Mucosa of stomach (tissue), 1 donor: Measurements from ENCODE around the gene ANKRD31.
"Not testable (repeated sequence)": the region's sequence is repeated elsewhere in the genome, so short reads cannot be mapped to it uniquely, and the experiment has no call there.

ENCODE experiments used
- H3K27me3 ChIP-seq: one replicate; pipeline ENCODE4 v1.7.0; 2013; ENCODE audit warnings: mild to moderate bottlenecking, low read length; ENCODE audit not compliant: control insufficient read depth, insufficient read depth
- H3K36me3 ChIP-seq: one replicate; pipeline ENCODE4 v1.7.0; 2013; ENCODE audit warnings: low read length; ENCODE audit not compliant: control insufficient read depth, insufficient read depth
- H3K4me1 ChIP-seq: one replicate; pipeline ENCODE4 v1.7.0; 2013; ENCODE audit warnings: mild to moderate bottlenecking, low read length; ENCODE audit not compliant: control insufficient read depth, insufficient read depth
- H3K4me3 ChIP-seq: one replicate; pipeline ENCODE4 v1.7.0; 2013; ENCODE audit warnings: low read length
- H3K9ac ChIP-seq: one replicate; pipeline ENCODE4 v1.7.0; 2013; ENCODE audit warnings: mild to moderate bottlenecking, low read length, moderate library complexity
- H3K9me3 ChIP-seq: one replicate; pipeline ENCODE4 v1.7.0; 2013; ENCODE audit warnings: mild to moderate bottlenecking, low read length, moderate library complexity; ENCODE audit not compliant: control insufficient read depth
- donor health status: Pancreatic carcinoma.

ANKRD31 gene

DNA sequence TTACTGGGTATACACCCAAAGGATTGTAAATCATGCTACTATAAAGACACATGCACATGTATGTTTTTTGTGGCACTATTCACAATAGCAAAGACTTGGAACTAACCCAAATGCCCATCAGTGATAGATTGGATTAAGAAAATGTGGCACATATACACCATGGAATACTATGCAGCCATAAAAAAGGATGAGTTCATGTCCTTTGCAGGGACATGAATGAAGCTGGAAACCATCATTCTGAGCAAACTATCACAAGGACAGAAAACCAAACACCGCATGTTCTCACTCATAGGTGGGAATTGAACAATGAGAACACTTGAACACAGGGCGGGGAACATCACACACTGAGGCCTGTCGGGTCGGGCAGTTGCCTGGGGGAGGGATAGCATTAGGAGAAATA is 61.8 kb downstream of the ANKRD31 start:
- not testable (repeated sequence) for H3K9ac ChIP-seq, H3K4me1 ChIP-seq, H3K27me3 ChIP-seq, H3K36me3 ChIP-seq, H3K4me3 ChIP-seq, H3K9me3 ChIP-seq

DNA sequence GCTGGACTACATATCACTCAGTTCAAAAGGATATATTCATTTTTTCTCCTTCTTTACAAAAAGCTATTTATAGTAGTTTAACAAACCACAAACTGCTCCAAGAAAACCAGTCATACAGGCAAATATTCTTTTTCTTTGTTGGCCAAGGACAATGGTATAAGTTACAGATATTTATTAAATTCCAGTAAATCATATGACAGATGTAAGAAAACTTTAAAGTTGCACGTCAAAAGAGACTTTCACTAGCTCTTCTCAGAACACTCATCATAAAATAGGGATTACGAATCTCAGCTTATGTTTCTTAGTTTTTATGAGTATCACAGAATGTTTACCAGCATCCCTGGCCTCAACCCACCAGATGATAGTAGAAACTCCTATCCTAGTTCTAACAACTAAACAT is 67.2 kb downstream of the ANKRD31 start:
- Histone ChIP-seq H3K36me3 (no peaks in the 10 kb centered on the region), H3K9me3 (no peaks in the 10 kb centered on the region), H3K4me1 (no peaks in the 10 kb centered on the region), H3K27me3 (no peaks in the 10 kb centered on the region), H3K9ac (no peak overlapping the region), H3K4me3 (no peak overlapping the region)

DNA sequence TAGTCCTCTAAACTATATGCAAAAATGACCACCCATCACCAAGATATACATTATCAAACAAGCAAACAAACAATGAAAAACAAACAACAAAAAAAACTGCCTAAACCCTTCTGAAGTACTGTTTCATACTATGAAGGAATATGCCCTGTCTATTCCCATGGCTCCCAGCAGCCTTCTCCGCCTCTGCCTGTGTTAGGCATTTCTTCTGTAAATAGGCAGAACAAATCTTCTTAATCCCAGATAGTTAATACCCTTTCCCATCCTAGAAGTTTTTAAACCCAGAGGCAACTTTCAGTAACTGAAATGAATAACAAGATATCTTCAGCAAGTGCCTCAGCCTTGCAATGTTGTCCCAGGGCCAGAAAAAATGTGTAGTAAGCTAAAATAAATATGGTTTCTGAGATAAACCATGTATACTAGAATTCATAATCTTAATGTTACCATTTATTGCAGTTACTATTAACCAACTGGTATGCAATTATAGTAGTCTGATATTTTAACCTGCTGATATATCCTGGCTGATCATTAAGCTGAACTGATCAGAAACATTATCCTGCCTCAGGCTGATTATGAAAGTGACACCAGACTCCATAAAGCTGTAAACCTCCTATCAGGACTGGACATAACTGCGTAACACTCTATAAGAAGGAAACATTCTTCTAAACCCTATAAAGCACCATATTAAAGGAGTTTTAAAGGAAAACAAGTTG is 68.5 kb downstream of the ANKRD31 start:
- Histone ChIP-seq H3K27me3 (no peaks in the 10 kb centered on the region), H3K9ac (no peak overlapping the region), H3K9me3 (no peaks in the 10 kb centered on the region), H3K36me3 (no peaks in the 10 kb centered on the region), H3K4me1 (no peaks in the 10 kb centered on the region), H3K4me3 (no peak overlapping the region)

DNA sequence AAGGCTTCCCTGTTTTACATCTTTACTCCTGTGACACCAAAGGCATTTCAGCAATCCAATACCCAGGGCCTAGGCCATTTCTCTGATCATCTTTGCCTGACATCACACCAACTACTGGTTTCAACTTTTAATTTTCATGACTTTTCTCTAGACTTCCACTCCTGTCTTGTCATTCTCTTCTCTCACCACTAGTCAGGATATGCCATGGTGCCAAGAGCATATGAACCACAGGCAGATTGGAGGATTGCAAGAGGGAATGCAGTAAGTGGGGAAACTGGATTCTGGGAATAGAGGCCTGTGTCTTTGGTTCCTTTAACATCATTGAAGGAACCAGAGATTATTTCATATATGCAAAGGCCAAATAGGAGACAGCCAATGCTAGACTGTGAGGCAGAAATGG is 69.3 kb downstream of the ANKRD31 start:
- Histone ChIP-seq H3K27me3 (no peaks in the 10 kb centered on the region), H3K9ac (no peak overlapping the region), H3K4me1 (no peaks in the 10 kb centered on the region), H3K9me3 (no peaks in the 10 kb centered on the region), H3K4me3 (no peak overlapping the region), H3K36me3 (no peaks in the 10 kb centered on the region)

DNA sequence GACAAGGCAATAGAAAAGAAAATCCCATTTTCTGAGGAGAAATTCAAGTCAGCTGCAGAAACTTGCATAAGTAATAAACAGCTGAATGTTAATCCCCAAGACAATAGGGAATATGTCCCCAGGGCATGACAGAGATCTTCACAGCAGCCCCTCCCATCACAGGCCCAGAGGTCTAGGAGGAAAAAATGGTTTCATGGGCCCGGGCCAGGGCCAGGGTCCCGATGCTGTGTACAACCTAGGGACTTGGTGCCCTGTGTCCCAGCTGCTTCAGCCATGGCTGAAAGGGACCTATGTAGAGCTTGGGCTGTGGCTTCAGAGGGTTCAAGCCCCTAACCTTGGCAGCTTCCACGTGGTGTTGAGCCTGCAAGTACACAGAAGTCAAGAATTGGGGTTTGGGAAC is 75.2 kb downstream of the ANKRD31 start:
- H3K9ac ChIP-seq, H3K4me3 ChIP-seq, H3K9me3 ChIP-seq, H3K36me3 ChIP-seq, H3K27me3 ChIP-seq, H3K4me1 ChIP-seq: not testable (repeated sequence)

DNA sequence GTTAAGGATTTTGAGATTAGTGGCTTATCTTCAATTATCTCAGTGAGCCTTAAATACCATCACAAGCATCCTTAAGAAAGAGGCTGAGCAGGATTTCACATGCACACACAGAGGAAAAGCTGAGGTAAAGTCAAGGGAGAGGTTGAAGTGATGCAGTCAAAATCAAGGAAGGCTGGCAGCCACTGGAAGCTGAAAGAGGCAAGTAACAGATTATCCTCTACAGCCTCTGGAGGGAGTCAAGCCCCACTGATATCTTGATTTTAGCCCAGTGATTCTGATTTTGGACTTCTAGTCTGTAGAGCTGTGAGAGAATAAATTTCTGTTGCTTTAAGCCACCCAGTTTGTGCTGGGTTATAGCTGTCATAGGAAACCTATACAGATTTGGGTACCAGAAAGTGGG is 80.1 kb downstream of the ANKRD31 start:
- Histone ChIP-seq H3K4me1 (peaks cover 16% of the 10 kb centered on the region), H3K4me3 (no peak overlapping the region), H3K27me3 (no peaks in the 10 kb centered on the region), H3K9me3 (no peaks in the 10 kb centered on the region), H3K9ac (no peak overlapping the region), H3K36me3 (no peaks in the 10 kb centered on the region)

DNA sequence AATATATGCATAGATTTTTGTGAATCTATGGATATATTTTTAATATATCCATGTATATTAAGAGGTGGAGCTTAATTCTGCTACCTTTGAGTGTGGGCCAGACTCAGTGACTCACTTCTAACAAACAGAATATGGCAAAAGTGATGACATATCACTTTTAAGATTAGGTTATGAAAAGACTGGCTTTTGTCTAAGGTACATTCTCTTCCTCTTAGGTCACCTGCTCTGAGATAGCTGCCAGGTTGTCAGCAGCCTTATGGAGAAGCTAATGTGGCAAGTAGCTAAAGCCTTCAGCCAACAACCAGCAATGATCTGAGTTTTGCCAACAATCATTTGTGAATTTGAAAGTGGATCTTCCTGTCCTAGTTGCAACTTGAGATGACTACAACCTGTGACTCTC is 83.8 kb downstream of the ANKRD31 start:
- H3K4me3 ChIP-seq, result no peak overlapping the region
- no peak overlapping the region for H3K9ac ChIP-seq
- no peaks in the 10 kb centered on the region for H3K27me3 ChIP-seq
- H3K36me3 ChIP-seq, result no peaks in the 10 kb centered on the region
- no peaks in the 10 kb centered on the region for H3K9me3 ChIP-seq
- H3K4me1 ChIP-seq, result peaks cover 19% of the 10 kb centered on the region

DNA sequence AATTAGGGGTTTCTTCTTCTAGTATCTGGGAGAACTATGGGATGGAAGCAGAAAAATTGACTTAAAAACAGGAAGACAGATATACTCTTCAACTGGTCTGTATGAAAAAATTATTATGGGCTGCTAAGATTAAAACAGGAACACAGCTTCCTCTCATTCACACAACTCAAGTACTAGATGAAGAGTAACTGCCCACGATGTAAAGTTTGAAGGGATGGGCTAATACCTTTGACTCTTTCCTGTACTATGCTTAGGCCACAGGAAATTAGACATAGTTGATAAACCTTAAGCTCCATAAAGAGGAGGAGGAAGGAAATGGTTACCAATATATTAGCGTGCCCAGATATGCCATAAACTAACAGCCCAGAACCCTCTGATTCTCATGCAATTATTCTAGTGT is 88.6 kb downstream of the ANKRD31 start:
- H3K9me3 ChIP-seq, result no peaks in the 10 kb centered on the region
- H3K4me1 ChIP-seq, result peaks cover 15% of the 10 kb centered on the region
- H3K4me3 ChIP-seq, result no peak overlapping the region
- H3K36me3 ChIP-seq, result no peaks in the 10 kb centered on the region
- no peaks in the 10 kb centered on the region for H3K27me3 ChIP-seq
- no peak overlapping the region for H3K9ac ChIP-seq

DNA sequence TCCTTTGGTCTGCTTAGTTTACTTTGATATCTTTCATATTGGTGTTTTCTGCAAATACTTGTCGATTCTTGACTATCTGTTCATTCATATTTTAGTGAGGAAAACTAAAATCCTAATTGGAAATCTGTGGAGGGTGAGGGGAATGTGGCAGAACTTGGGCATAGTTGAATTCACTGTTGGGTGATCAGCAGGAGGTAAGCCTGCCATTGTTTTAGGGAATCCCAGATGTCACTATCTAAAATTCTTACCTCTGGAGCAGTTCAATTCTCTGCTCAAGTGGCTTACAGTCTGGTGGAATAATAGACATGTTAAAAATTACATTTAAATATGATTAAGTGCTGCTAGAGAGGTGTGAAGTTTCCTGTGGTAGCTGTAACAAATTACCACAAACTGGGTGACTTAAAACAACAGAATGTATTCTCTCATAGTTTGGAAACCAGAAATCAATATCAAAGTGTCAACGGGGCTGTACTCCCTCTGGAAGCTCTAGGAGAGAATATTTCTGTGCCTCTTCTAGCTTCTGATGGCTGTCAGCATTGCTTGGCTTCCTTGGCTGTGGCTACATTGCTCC is 94.0 kb downstream of the ANKRD31 start:
- H3K4me1 ChIP-seq, result no peaks in the 10 kb centered on the region

DNA sequence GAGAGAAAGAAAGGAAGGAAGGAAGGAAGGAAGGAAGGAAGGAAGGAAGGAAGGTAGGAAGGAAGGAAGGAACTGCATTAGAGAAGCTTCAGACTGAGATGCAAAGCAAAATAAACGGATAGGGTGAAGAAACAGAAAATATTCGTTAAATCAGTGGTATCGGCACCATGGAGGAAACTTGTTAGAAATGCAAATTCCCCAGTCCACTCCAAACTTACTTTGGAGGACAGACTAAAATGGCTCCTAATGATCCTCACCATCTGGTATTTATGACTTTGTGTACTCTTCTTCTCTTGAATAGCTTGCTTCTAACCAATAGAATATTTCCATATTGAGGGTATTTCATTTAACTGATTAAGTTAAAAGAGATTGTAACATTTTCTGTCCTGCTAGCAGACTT is 96.4 kb downstream of the ANKRD31 start:
- H3K4me1 ChIP-seq, result no peaks in the 10 kb centered on the region
- no peak overlapping the region for H3K9ac ChIP-seq
- no peaks in the 10 kb centered on the region for H3K9me3 ChIP-seq
- no peak overlapping the region for H3K4me3 ChIP-seq
- H3K36me3 ChIP-seq, result no peaks in the 10 kb centered on the region
- no peaks in the 10 kb centered on the region for H3K27me3 ChIP-seq

More for the DNA sequence above, 94.0 kb downstream of the ANKRD31 start:
- H3K4me3 ChIP-seq, result no peak overlapping the region
- H3K9me3 ChIP-seq, result no peaks in the 10 kb centered on the region
- no peaks in the 10 kb centered on the region for H3K27me3 ChIP-seq
- H3K9ac ChIP-seq, result no peak overlapping the region
- H3K36me3 ChIP-seq, result no peaks in the 10 kb centered on the region

DNA sequence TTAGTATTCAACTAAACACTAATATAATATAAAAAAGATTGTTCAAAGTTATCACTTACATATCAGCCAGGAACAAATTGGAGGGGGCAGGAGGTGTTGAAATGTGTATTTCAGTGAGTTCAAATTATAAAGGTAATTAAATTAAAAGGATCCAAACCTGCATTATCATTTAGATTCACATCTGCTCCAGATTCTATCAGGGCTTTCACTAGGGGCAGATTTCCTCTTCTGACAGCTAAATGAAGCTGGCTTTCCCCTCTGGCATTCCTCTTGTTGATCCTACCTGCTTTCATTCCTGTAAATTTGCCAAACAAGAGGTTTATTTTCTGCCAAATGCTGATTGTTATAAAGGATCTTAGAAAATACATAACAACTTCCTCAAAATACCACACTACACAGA is 98.0 kb downstream of the ANKRD31 start:
- Histone ChIP-seq H3K9me3 (no peaks in the 10 kb centered on the region), H3K9ac (no peak overlapping the region), H3K27me3 (no peaks in the 10 kb centered on the region), H3K36me3 (no peaks in the 10 kb centered on the region), H3K4me1 (no peaks in the 10 kb centered on the region), H3K4me3 (no peak overlapping the region)

DNA sequence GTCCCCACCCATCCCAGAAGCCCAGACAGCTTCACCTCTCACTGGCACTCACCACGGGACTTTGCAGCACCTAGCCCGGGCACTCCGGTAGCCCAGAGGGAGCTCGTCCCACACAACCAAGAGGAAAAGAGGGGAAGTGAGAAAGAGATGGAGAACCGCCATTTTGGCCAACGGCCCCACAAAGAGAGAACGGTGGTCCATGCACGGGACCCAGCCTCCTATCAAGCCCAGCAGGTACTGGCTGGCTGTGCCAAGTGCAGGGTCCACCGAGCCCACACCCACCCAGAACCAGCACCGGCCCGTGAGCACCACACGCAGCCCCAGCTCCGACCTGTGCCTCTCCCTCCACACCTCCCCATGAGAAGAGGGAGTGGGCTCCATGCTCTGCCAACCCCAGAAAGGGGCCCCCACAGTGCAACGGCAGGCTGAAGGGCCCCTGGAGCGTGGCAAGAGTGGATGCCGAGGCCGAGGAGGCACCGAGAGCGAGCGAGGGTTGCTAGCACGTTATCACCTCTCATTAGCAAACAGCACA is 105.8 kb downstream of the ANKRD31 start:
- H3K27me3 ChIP-seq, result no peaks in the 10 kb centered on the region
- no peaks in the 10 kb centered on the region for H3K4me1 ChIP-seq
- H3K9ac ChIP-seq, result no peak overlapping the region
- H3K9me3 ChIP-seq, result no peaks in the 10 kb centered on the region
- no peaks in the 10 kb centered on the region for H3K36me3 ChIP-seq
- no peak overlapping the region for H3K4me3 ChIP-seq
